HEK293T (cell line): ENCODE measurements around the gene DNAH7.

Experiments
- CTCF ChIA-PET: fragments of 350-600 bp; formaldehyde crosslinking; extraction: SDS; loops from one replicate; lab custom pipeline; 2021; ENCODE audit warnings: antibody characterized with exemption, inconsistent platforms; lab: Yijun Ruan, JAX
- POLR2A ChIA-PET: fragments of 350-600 bp; formaldehyde crosslinking; extraction: SDS; loops from one replicate; lab custom pipeline; 2020; ENCODE audit warnings: antibody characterized with exemption, inconsistent platforms; lab: Yijun Ruan, JAX
- DNase-seq: peaks from one replicate; pipeline ENCODE4 v3.0.0; 2012; ENCODE audit warnings: mixed read lengths; ENCODE audit errors: extremely low spot score
- ARNT ChIP-seq: fragments of 450-650 bp; IDR thresholded peaks from 2 replicates; pipeline ENCODE4 v1.6.1; 2017; ENCODE audit warnings: mild to moderate bottlenecking
- BHLHE40 ChIP-seq: fragments of 450-650 bp; IDR thresholded peaks from 2 replicates; pipeline ENCODE4 v1.6.1; 2016; ENCODE audit warnings: mild to moderate bottlenecking, moderate library complexity, borderline replicate concordance
- CTBP1 ChIP-seq: fragments of 450-650 bp; IDR thresholded peaks from 2 replicates; pipeline ENCODE4 v1.6.1; 2016; ENCODE audit warnings: borderline replicate concordance
- ELF4 ChIP-seq: fragments of 450-650 bp; IDR thresholded peaks from 2 replicates; pipeline ENCODE4 v1.6.1; 2017; ENCODE audit warnings: antibody characterized with exemption
- FOXA1 ChIP-seq: fragments of 450-650 bp; IDR thresholded peaks from 2 replicates; pipeline ENCODE4 v1.6.1; 2016; ENCODE audit warnings: mild to moderate bottlenecking
- FOXK2 ChIP-seq: fragments of 450-650 bp; IDR thresholded peaks from 2 replicates; pipeline ENCODE4 v1.6.1; 2016; ENCODE audit warnings: mild to moderate bottlenecking
- FOXM1 ChIP-seq: fragments of 450-650 bp; IDR thresholded peaks from 2 replicates; pipeline ENCODE4 v1.6.1; 2017; ENCODE audit warnings: mild to moderate bottlenecking, borderline replicate concordance
- HDGF ChIP-seq: fragments of 450-650 bp; IDR thresholded peaks from 2 replicates; pipeline ENCODE4 v1.6.1; 2017; ENCODE audit warnings: antibody characterized with exemption, borderline replicate concordance
- L3MBTL2 ChIP-seq: fragments of 450-650 bp; conservative IDR thresholded peaks from 2 replicates; pipeline ENCODE4 v1.6.1; 2016; ENCODE audit warnings: mild to moderate bottlenecking
- LEF1 ChIP-seq: fragments of 450-650 bp; IDR thresholded peaks from 2 replicates; pipeline ENCODE4 v1.6.1; 2017; ENCODE audit warnings: mild to moderate bottlenecking, borderline replicate concordance
- NFRKB ChIP-seq: fragments of 450-650 bp; IDR thresholded peaks from 2 replicates; pipeline ENCODE4 v1.6.1; 2016; ENCODE audit warnings: mild to moderate bottlenecking, moderate library complexity
- SP1 ChIP-seq: fragments of 450-650 bp; IDR thresholded peaks from 2 replicates; pipeline ENCODE4 v1.6.1; 2017
- SUZ12 ChIP-seq: fragments of 450-650 bp; IDR thresholded peaks from 2 replicates; pipeline ENCODE4 v1.6.1; 2016; ENCODE audit warnings: mild to moderate bottlenecking
- TARDBP ChIP-seq: fragments of 450-650 bp; IDR thresholded peaks from 2 replicates; pipeline ENCODE4 v1.6.1; 2016
- ZNF384 ChIP-seq: fragments of 450-650 bp; IDR thresholded peaks from 2 replicates; pipeline ENCODE4 v1.6.1; 2016
- TF ChIP-seq, protein P1 (sequence below): fragments of 450-650 bp; IDR thresholded peaks from 2 replicates; pipeline ENCODE4 v1.6.1; 2016

DNAH7 gene

DNA sequence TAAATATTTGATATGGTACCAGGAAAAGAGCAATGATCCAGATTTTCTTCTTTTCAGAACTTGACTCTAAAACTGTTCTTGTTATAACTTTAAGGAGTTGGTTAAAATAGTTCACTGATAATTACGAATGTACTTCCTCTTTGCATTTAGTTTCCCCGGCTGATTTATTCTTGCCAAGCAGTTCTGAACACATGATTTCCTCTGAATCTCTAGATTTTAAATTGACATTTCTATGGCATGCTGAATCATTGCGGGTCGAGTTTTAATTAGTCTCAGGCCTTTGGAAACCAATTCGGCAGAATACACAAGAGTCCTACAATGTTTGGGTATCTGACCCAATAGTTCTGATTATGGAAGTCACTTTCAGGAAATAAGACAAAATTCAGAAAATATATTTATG, 37.3 kb upstream of the DNAH7 start:
- no peak for TF ChIP-seq SP1
- no peak for TF ChIP-seq FOXA1
- no peak for TF ChIP-seq SUZ12
- TF ChIP-seq ZNF384: no peak
- TF ChIP-seq, protein P1, sequence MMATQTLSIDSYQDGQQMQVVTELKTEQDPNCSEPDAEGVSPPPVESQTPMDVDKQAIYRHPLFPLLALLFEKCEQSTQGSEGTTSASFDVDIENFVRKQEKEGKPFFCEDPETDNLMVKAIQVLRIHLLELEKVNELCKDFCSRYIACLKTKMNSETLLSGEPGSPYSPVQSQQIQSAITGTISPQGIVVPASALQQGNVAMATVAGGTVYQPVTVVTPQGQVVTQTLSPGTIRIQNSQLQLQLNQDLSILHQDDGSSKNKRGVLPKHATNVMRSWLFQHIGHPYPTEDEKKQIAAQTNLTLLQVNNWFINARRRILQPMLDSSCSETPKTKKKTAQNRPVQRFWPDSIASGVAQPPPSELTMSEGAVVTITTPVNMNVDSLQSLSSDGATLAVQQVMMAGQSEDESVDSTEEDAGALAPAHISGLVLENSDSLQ: no peak
- TF ChIP-seq BHLHE40: no peak
- TF ChIP-seq FOXM1: no peak
- TF ChIP-seq FOXK2: no peak
- no peak for TF ChIP-seq LEF1
- TF ChIP-seq HDGF: no peak
- no peak for TF ChIP-seq CTBP1
- no peak for TF ChIP-seq TARDBP
- no peak for TF ChIP-seq ARNT
- TF ChIP-seq NFRKB: no peak
- TF ChIP-seq ELF4: no peak
- TF ChIP-seq L3MBTL2: no peak
- DNase-seq: no peak
- ChIA-PET POLR2A (no interaction called here), CTCF (interaction anchor here (0.7 kb wide), 1 partner anchor 11 kb away, joined by 3 read pairs; no protein-coding TSS in a partner anchor)

DNA sequence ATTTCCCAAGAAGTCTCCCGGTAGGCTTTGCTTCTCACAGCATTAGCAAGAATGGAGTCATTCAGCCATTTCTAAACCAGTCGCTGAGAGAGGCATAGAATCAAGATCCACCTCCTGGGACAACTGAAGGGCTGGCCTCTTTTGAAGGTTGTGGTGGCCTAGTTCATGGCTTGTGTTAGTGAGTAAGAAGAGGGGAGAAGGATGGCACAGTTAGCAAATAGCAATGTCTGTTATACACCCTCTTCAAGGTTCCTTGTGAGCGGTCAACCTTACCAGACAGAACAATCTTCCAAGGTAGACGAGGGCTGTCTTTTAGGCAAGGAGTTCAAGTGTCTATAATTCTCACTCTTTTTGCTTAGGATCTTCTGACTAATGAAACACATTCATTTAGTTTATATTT, 35.4 kb upstream of the DNAH7 start:
- ChIA-PET CTCF (no interaction called here), POLR2A (no interaction called here)
- no peak for DNase-seq
- no peak for TF ChIP-seq CTBP1
- TF ChIP-seq FOXK2: no peak
- TF ChIP-seq BHLHE40: no peak
- TF ChIP-seq, protein P1: no peak
- TF ChIP-seq HDGF: no peak
- no peak for TF ChIP-seq TARDBP
- no peak for TF ChIP-seq ARNT
- no peak for TF ChIP-seq SP1
- TF ChIP-seq LEF1: no peak
- TF ChIP-seq FOXA1: no peak
- TF ChIP-seq ZNF384: no peak
- TF ChIP-seq SUZ12: no peak
- TF ChIP-seq FOXM1: no peak
- no peak for TF ChIP-seq ELF4
- no peak for TF ChIP-seq NFRKB
- TF ChIP-seq L3MBTL2: no peak

DNA sequence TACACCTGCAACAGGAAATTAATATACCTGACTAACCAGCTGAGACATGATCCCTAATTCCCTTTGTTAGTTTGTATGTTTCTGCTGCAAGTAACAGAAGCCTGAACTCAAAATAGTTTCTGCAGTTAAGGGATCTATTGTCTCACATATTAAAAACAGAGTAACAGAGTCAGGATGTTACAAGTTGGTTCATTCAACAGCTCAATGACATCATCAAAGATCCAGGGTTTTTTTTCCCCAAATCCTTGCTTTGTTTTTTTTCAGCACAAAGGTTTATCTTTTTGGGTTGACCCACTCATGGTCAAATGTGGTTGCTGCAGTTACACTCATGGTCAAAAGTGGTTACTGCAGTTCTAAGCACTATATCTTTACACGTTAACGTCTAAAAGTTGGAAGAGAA, 35.0 kb upstream of the DNAH7 start:
- TF ChIP-seq SUZ12 (no peak), ZNF384 (no peak), ELF4 (no peak), HDGF (no peak), FOXK2 (no peak), FOXM1 (no peak), SP1 (no peak), BHLHE40 (no peak), ARNT (no peak), L3MBTL2 (no peak), FOXA1 (no peak), TARDBP (no peak), CTBP1 (no peak), NFRKB (no peak), LEF1 (no peak)
- TF ChIP-seq, protein P1: no peak
- CTCF ChIA-PET: no interaction called here
- POLR2A ChIA-PET: no interaction called here

DNA sequence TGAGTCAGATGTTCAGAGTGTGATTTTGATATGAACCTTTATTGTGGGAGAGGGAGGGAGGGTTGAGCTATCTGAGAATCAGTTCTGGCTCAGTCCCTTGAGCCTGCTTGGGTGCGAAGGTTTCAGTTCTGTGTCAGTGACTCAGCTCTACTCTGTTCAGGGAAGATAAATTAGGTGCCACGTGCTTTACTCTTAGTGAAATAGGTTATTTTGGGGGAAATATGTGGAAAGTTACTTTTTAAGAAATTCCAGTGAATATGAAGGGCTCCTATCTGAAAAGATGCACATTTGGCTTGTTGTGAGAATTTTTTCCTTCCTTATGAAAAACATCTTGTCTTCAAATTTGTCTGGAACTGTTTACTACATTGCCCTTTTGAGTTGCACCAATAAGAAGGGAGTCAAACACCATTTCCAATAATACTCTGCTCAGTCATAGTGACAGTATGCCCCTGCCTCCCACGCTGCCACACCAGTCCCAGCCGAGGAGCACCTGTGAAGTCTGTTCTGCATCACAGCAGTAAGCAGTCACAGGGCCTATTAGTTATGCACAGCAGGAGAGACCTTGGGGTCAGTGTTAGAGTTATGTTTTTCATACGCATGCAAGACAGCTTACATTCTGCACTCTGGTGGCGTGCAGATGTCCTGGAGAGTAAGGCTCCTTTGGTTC, 32.8 kb upstream of the DNAH7 start:
- ChIA-PET CTCF (interaction anchor here (0.7 kb wide), 1 partner anchor 12 kb away, joined by 4 read pairs; no protein-coding TSS in a partner anchor), POLR2A (no interaction called here)
- DNase-seq: no peak
- TF ChIP-seq LEF1: no peak
- no peak for TF ChIP-seq SP1
- no peak for TF ChIP-seq TARDBP
- no peak for TF ChIP-seq NFRKB
- no peak for TF ChIP-seq CTBP1
- TF ChIP-seq, protein P1: no peak
- no peak for TF ChIP-seq ZNF384
- no peak for TF ChIP-seq ELF4
- no peak for TF ChIP-seq BHLHE40
- TF ChIP-seq SUZ12: no peak

More for the DNA sequence above, 35.0 kb upstream of the DNAH7 start:
- no peak for DNase-seq

GRCh38 chr2:196099916-196100315, 31.3 kb upstream of the DNAH7 start:
- no peak for DNase-seq
- TF ChIP-seq BHLHE40 (no peak), LEF1 (no peak), SUZ12 (no peak), FOXK2 (no peak), HDGF (no peak), SP1 (no peak), NFRKB (no peak), FOXA1 (no peak), FOXM1 (no peak), L3MBTL2 (no peak), ZNF384 (no peak), TARDBP (no peak), CTBP1 (no peak), ELF4 (no peak), ARNT (no peak)
- TF ChIP-seq, protein P1: no peak
- CTCF ChIA-PET: no interaction called here
- POLR2A ChIA-PET: no interaction called here
